ENCODE measurements around the gene SUZ12. TPM values are rescaled to one million over a fixed set of nuclear protein-coding genes. Genes with fewer than 3 reads are reported as not detected.
"Not testable (repeated sequence)": the region's sequence is repeated elsewhere in the genome, so short reads cannot be mapped to it uniquely, and the experiment has no call there.

Gene SUZ12
- polyA plus RNA-seq (2012; rRNA removed) = 6.3 and 7.7 TPM in 2 replicates
- polyA plus RNA-seq (2012; cell fraction: cytosol; rRNA removed) = 9.4 and 12.3 TPM in 2 replicates
- 7.2 and 12.3 TPM in 2 replicates for polyA plus RNA-seq (2012; cell fraction: nucleus; rRNA removed)

GRCh38 chr17:31936615-31937609 is at the start of gene SUZ12:
SUZ12 (plus strand) TSS chr17:31937007; CDS start chr17:31937247, 240 bp downstream.
- H3K9ac ChIP-seq = peak within 1 kb of the TSS; percentile 85
- TF ChIP-seq GABPA (IDR thresholded peaks at IDR 0.05; ENCODE audit: low read depth) (peak; percentile 35; the same call in 1 of the 2 replicates), POLR2AphosphoS5 (IDR thresholded peaks at IDR 0.05; ENCODE audit: low read depth, low read length) (peak; percentile 60), MAX (IDR thresholded peaks at IDR 0.05; ENCODE audit: low read depth) (0 out of 2 replicates have a peak, but pooled peaks have one; percentile 17), PBX3 (IDR thresholded peaks at IDR 0.05) (peak; percentile 75), YY1 (IDR thresholded peaks at IDR 0.05; ENCODE audit: low read depth) (0 out of 2 replicates have a peak, but pooled peaks have one; percentile 58)
- peak within 1 kb of the TSS; percentile 74 to 88 for H3K27ac ChIP-seq (ENCODE audit: low read depth in 2 of 2, low read length in 1 of 2)
- H2AFZ ChIP-seq (ENCODE audit: low read depth) = peak within 1 kb of the TSS; percentile 89
- H3K27me3 ChIP-seq (ENCODE audit: insufficient read depth); CTCF ChIA-PET; H3K9me3 ChIP-seq; H3F3A ChIP-seq (replicated peaks; ENCODE audit: insufficient read depth); H3K4me1 ChIP-seq (ENCODE audit: control insufficient read depth in 1 of 2, insufficient read depth in 2 of 2, low read depth in 1 of 2, low read length in 1 of 2); H3K9me2 ChIP-seq: not testable (repeated sequence)
- POLR2A ChIA-PET = interaction anchor here (0.6 to 1.0 kb wide), 3 partner anchors 13 to 550 kb away, joined by 3 read pairs; partner anchors contain the start of gene CDK5R1
- H3K4me3 ChIP-seq (ENCODE audit: low read depth in 2 of 2, low read length in 1 of 2) = peak within 1 kb of the TSS; percentile 60 to 80
- peaks cover 45% of the 10 kb centered on the region for H3K79me2 ChIP-seq (ENCODE audit: insufficient read depth)
- 0% methylated on average over 24 of the region's 93 CpGs for WGBS (ENCODE audit: low lambda C conversion rate)
- peaks cover 4 to 17% of the 10 kb centered on the region in 2 experiments for H3K36me3 ChIP-seq (replicated peaks in 1 of 2; ENCODE audit: control insufficient read depth in 1 of 2, insufficient read depth in 2 of 2, low read length in 1 of 2)
- peak; percentile 85 for DNase-seq
- H3K4me2 ChIP-seq = peak within 1 kb of the TSS; percentile 68
- peaks cover 18% of the 10 kb centered on the region for H4K20me1 ChIP-seq (ENCODE audit: insufficient read depth)

GRCh38 chr17:31888124-31888523 is 48.7 kb upstream of the SUZ12 start:
- no peak overlapping the region; a peak in 1 of 4 replicates for H3K27ac ChIP-seq (ENCODE audit: low read depth in 2 of 2, low read length in 1 of 2)
- no peaks in the 10 kb centered on the region for H3K9me3 ChIP-seq
- peaks cover 4% of the 10 kb centered on the region; the same call in 1 of the 2 replicates for H3K79me2 ChIP-seq (ENCODE audit: insufficient read depth)
- H3F3A ChIP-seq (replicated peaks; ENCODE audit: insufficient read depth) = peaks cover 4% of the 10 kb centered on the region
- H3K27me3 ChIP-seq (ENCODE audit: insufficient read depth) = no peaks in the 10 kb centered on the region
- no peaks in the 10 kb centered on the region for H3K9me2 ChIP-seq
- ChIA-PET CTCF (no interaction called here), POLR2A (no interaction called here)
- WGBS (ENCODE audit: low lambda C conversion rate) = 95% methylated on average over 4 of the region's 4 CpGs
- no peak overlapping the region for H3K9ac ChIP-seq
- H3K4me2 ChIP-seq = no peak overlapping the region
- H3K4me1 ChIP-seq (ENCODE audit: control insufficient read depth in 1 of 2, insufficient read depth in 2 of 2, low read depth in 1 of 2, low read length in 1 of 2) = no peaks in the 10 kb centered on the region
- peaks cover 41 to 74% of the 10 kb centered on the region in 2 experiments for H3K36me3 ChIP-seq (replicated peaks in 1 of 2; ENCODE audit: control insufficient read depth in 1 of 2, insufficient read depth in 2 of 2, low read length in 1 of 2)
- DNase-seq = no peak
- no peaks in the 10 kb centered on the region for H4K20me1 ChIP-seq (ENCODE audit: insufficient read depth)
- no peak overlapping the region for H3K4me3 ChIP-seq (ENCODE audit: low read depth in 2 of 2, low read length in 1 of 2)
- no peak overlapping the region for H2AFZ ChIP-seq (ENCODE audit: low read depth)
- TF ChIP-seq SIN3A (IDR thresholded peaks at IDR 0.05; ENCODE audit: borderline replicate concordance, low read depth, low read length) = no peak
- TF ChIP-seq FOSL2 (IDR thresholded peaks at IDR 0.05; ENCODE audit: borderline replicate concordance, low read depth) = no peak
- TF ChIP-seq GABPA (IDR thresholded peaks at IDR 0.05; ENCODE audit: low read depth) = no peak
- TF ChIP-seq GATA2 (CRISPR knock-in tag; IDR thresholded peaks at IDR 0.05) = no peak
- TF ChIP-seq TEAD4 (IDR thresholded peaks at IDR 0.05; ENCODE audit: borderline replicate concordance, insufficient read depth) = no peak
- no peak for TF ChIP-seq MEF2A (IDR thresholded peaks at IDR 0.05; ENCODE audit: borderline replicate concordance, low read depth)
- TF ChIP-seq PBX3 (IDR thresholded peaks at IDR 0.05) = no peak
- no peak for TF ChIP-seq POLR2AphosphoS5 (IDR thresholded peaks at IDR 0.05; ENCODE audit: low read depth, low read length)
- no peak for TF ChIP-seq REST (IDR thresholded peaks at IDR 0.05; ENCODE audit: low read depth, low read length)
- no peak for TF ChIP-seq ELF1 (IDR thresholded peaks at IDR 0.05)
- TF ChIP-seq NRF1 (IDR thresholded peaks at IDR 0.05; ENCODE audit: low read depth, low read length) = no peak
- TF ChIP-seq IRF3 (IDR thresholded peaks at IDR 0.05; ENCODE audit: low read depth, low read length) = no peak
- TF ChIP-seq NFIC (IDR thresholded peaks at IDR 0.05; ENCODE audit: borderline replicate concordance) = no peak
- TF ChIP-seq SMC3 (IDR thresholded peaks at IDR 0.05; ENCODE audit: low read depth, low read length) = no peak
- no peak for TF ChIP-seq TCF12 (IDR thresholded peaks at IDR 0.05)
- TF ChIP-seq RAD21 (IDR thresholded peaks at IDR 0.05; ENCODE audit: low read length) = no peak
